Stimulated activated CD8-positive, alpha-beta memory T cell treated with anti-CD3 and anti-CD28 coated beads, Interleukin-7, amount 100 ng/mL, for 24 hours (primary cell): ENCODE results near the gene TPK1.
"Not testable (repeated sequence)": the region's sequence is repeated elsewhere in the genome, so short reads cannot be mapped to it uniquely, and the experiment has no call there.

Experiments
- DNase-seq: peaks from one replicate; pipeline ENCODE4 v3.0.0-alpha.2; 2020; ENCODE audit warnings: low read depth

Gene TPK1

DNA sequence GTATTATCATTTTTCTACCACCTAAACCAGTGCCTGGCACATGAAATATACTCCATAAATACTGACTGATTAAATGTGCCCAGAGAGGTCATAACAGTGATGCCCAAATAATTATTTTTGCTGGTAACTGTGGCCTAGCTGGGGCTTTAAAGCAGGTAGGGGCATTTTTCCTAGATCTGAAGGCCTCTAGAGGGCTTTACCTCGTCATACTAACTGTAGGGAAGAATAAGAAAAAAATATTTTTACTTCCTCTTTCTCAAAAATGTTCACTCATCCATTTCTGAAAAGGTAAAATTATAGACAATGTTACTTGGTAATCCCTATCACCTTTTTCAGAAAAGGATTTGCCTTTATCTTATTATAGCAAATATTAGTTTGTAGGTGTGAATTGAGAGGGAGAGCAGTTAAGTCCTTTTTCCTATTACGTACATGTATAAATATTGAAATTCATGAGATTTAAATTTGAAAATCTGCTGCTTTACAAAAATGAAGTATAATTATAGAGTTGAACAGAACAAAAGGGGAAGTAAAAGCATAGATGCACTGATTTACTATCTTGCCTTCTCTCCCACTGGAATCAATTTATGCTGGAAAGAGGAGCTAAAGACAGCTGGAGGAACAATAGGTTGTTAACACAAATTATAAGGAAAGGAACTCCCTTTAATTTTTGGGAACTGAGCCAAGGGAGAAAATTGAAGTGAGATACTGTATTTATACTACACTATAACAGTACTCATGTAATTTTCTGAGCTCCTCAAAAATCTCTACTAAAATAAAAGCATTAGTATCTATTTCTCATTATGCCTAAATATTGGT, 360.8 kb downstream of the TPK1 start:
- DNase-seq, result no peak

DNA sequence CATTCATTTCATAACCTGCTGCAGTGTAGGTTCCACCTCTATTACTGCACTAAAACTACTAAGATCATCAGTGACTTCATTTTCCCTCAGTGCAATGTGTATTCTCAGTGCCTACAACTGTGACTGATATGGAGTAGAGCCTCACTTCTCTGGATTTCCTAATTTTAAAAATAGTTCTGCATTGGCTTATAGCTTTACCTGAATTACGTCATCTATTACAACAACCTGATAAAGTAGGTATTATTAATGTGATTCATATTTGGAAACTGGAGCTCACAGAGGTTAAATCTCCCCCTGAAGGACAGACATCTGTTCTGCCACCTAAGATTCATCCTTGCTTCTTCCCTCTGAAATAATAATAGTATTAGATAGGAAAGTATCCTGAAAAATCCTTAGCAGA, 361.5 kb downstream of the TPK1 start:
- DNase-seq, result no peak

DNA sequence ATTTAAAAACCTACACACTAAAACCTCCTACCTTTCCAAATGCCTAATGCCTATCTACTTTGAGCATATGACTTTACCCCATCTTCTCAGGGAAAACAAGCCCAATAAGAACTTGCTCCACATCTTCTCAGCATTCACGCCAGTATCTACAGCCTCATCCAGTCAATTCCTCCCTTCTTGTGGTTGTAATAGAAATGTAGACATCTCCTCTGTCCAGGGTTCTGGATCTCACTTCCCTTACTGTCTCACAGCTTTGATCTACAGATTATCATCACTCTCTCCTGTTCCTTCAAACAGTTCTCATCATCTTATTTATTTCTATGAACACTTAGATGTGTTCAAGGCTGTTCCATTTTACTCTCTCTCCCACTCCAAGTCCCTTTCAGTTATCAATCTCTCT, 361.9 kb downstream of the TPK1 start:
- DNase-seq, result no peak

DNA sequence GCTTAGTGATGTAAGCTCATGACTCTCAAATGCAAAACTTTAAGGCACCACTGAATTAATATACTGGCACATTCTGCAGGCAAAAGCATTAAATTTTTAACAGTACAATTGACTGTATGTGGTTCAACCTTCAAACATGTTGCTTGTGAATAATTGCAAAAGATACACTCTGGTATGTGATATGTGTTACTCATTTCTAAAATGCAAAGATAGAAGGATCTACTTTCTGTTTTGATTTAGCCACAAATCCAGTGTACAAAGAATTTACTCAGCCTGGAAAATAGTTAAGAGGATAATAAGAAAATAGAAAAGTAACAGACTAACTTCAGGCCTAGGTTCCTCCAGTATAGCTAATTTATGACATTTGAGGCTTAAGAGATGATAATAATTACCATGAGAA, 365.8 kb downstream of the TPK1 start:
- no peak for DNase-seq

DNA sequence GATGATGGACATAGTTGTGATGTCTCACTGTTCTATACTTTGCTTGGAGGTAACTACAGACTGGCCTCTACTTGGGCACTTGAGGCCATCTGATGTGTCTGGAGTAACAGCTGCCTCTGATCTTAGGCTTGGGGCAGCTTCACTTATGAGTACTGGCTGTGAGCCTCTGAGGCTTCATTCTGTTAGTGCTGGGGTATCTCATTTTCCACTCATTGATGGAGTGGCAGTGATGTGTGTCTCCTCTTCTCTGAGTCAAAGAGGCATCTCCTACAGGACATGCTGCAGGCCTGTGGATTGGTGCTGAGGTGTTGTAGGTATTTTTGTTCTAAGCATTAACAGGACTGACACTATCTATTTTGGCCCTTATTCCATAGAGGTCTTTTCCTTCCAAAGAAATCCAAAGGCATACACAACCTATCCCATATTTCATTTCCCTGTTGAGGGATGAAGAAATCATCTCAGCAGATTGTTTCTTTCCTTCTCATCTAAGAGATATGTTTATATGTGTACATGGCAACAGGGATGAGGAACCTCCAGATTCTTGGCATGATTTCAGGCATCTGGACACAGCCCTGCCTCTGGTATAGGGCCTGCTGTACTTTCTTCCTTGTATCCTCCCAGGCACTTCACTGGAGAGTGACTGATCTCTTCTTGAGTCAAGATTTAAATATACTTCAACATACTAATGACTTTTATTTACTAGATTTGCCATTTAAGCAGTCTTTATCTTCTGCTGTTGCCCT, 366.7 kb downstream of the TPK1 start:
- no peak for DNase-seq

DNA sequence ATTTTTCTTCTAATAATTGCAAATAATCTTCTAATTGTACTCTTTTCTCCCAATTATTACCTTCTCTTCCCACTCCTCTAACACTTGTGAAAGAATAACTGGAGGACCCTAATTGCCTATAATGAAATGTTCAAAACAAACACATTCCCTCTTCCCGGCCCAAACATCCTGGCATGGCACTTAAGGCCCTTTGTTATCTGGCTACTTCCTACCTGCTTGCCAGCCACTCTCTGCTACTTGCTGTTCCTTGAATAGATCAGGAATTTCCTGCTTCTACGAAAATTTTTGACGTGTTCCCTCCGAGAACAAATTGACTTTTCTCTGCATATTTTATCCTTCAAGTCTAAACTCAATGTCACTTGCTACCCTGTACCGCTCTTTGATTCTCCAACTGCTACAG, 376.2 kb downstream of the TPK1 start:
- no peak for DNase-seq

DNA sequence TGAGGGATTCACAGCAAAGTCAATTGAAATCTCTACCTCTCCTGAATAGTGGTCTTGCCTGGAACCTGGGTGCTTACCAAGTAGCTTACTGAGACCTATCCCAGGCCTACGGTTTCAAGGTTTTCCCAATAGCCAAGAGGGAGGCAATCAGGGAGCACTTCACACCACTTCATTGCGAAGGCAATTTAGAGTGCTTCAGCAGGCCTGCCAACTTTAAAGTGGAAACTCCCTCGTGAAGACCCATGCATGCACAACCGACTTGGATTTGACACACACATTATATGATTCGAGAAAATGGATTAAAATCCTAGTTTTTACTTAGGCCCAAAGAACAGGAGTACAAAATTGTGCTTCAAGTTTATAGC, 380.8 kb downstream of the TPK1 start:
- DNase-seq, result no peak

DNA sequence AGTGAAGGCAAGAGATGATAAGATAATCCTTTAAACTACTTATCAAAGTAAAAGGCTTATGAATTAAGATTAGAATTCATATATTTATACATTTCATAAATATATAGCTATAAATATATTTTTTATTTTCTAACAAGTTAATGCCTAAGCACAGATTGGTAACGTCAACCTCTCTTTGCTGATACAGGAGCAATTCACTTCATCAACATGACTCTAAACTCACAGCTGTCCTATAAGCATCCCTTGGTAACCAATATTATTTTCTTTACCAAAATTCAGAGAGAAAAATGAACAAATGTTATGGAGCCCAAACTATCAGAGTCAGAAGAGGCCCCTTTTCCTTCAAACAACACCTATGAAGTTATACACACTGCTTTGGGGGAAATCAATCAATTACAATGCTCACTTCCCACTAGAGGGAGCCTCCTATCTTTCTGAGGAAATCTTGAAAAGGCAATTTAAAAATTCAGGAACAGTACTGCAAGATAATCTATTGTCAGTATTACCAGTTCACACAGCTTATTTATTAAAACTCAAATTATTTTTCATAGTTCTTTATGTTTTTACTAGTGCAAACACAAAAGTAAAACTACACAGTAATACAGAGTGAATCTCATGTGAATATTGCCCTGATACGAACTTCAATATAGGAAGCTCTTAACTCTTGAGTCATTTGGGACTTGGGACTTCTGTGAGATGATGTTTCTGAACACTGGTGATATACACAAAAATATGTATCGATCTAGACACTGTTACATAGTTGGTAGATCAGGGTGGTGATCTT, 381.4 kb downstream of the TPK1 start:
- DNase-seq, result no peak

DNA sequence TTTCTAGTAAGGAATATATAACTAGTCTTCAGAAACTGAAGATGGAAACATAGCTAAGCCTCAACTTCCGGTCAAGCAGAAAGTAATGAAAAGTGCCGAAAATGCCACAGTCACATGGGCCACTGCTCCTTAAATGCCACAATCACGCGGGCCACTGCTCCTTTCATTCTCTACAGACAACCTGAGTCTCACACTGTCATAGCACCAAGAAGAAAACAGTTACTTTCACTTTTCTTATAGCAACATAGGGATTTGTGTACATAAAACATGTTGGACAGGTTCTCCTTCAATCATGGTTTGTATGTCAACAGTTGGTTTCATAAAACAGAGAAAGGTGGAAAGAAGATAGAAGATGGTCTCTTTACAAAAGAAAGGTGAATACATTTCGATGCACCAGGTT, 383.8 kb downstream of the TPK1 start:
- DNase-seq, result no peak

DNA sequence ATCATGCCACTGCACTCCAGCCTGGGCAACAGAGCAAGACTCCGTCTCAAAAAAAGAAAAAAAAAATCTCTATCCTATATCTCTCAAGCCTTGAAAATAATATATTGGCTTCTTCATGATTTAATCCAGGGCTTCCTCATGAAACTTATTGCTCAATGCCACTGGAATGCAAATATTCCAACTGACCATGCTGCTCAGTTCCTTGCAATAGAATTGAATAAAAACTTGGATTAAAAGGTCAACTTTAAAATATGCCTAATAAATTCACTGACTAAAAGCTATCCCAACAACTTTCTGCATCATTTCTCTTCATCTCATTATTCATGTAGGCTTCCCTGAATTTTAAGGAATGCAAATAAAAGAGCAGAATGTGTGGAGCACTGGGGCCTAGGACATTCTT, 390.3 kb downstream of the TPK1 start:
- no peak for DNase-seq

DNA sequence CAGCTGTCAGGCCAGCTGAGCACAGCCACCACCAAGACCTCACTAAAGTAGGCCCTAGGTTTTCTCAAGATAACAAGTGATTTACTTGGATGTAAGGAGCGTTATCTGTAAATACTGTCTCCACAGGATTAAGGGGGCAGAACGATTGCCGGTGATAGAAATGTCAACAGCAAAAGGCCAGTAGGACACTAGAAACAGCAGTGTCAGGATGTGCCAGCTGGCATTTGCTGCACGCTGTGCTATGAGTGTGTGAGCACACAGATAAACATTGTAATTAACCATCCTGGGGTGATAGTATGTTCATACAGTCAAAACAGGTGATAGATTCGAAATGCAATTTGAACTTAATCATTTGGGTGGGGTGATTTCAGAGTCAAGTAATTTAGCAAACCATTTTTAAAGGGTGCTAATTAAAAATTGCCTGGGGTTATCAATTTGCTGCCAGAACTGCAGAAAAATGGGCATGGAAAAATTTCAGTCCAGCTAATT, 396.1 kb downstream of the TPK1 start:
- DNase-seq, result no peak

DNA sequence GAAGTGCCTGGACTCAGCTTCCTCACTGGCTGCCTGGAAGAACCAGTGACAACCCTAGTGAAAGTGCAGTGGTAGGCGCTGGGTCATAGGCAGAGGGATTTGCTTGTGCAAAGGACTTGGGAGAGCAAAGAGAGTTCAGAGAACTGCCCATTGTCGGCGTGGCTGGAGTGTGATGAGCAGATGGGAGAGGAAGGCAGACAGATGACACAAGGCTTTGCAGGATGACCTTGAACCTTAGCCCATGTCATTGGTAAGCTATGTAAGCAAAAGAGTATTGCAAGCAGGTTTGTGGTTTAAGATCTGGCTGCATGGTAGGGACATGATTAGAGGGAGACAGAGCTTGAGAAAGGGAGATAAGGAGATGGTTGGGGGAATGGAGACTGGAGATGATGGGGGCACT, 397.1 kb downstream of the TPK1 start:
- DNase-seq, result no peak

DNA sequence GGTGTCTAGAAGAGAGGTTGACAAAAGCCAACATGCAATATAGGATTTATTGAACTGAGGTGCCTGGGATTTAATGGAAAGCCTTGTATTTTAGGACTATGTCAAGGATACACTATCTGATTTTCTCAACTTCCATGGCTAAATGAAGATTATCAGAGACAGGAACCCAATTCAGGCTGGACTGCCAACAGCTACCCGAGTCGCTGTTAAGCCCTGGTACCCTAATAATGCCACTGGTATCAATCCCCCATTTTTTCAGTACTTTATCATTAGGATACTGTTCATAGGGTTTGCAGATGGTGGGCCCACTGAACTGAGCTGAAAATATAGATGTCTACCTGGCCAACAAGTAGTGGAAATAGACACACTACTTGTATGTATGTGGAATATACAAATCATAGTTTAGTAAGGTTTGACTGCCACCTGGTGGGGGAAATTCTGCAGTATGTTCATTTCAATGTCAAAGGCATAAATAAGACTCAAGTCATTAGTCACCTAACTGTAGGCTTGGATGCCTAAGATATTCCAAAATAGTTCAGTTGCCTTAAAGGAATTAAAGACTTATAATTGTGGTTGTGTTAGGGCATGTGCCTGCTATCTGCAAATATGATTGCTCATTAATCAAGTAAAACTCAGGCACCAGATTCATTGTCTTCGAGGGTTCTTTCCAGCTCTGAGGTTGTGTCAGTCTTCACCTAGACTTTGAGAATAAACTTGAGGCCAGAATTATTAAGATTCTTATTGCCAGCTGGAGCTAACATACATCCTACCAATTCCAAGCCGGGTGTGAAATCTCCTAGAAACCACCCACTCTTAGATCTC, 398.3 kb downstream of the TPK1 start:
- peak; percentile 11 for DNase-seq

DNA sequence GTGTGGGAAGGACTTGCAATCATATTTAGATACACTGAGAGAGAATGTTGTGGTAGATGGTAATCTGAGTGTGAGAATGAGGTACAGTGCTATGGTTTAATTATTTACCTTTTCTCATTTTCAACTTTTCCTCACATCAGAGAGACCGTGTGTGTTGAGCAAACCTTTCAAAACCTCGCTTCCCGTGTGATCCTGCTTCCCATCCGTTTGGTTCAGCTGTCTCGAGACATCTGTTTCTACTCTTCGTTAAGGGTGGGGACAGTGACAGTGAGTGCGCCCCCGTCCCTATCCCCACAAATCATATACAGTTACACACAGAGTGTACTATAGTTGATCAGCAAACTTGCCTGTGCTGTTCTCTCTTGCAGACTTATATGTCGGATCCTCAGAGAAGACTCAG, 399.4 kb downstream of the TPK1 start:
- DNase-seq, result no peak

DNA sequence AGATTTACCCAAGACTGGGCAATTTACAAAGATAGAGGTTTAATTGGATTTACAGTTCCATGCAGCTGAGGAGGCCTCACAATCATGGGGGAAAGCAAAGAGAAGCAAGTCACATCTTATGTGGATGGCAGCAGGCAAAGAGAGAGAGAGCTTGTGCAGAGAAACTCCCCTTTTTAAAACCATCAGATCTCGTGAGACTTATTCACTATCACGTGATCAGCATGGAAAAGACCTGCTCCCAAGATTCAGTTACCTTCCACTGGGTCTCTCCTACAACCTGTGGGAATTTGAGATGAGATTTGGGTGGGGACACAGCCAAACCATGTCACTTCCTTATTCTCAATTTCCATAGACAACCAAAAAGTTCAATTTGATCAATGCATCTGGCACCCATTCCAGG, 407.4 kb downstream of the TPK1 start:
- DNase-seq, result no peak

DNA sequence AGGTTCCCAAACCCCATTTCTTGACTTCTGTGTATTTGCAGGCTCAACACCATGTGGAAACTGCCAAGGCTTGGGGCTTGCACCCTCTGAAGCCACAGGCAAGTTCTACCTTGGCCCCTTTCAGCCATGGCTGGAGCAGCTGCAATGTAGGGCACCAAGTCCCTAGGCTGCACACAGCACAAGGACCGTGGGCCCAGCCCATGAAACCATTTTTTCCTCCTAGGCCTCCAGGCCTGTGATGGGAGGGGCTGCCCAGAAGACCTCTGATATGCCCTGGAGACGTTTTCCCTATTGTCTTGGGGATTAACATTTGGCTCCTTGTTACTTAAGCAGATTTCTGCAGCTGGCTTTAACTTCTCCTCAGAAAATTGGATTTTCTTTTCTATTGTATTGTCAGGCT, 408.3 kb downstream of the TPK1 start:
- DNase-seq, result not testable (repeated sequence)

DNA sequence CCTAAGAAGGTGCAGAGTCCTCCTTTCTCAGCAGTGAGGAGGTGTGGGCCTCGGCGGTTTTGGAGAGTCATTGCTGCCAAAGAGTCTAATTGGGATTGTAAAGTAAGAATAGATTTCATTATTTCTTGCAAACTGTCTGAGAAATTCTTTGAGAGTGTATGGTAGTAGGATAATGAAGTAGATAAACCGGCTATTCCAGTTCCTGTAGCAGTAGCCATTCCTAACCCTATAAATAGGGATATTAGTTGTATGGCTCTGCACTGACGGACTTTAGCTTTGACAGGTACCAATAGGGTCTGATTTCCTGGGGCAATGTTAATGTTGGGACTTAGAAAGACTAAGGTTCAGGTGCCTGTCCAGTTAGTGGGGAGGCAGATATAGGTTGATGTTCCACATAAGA, 416.9 kb downstream of the TPK1 start:
- DNase-seq, result not testable (repeated sequence)

DNA sequence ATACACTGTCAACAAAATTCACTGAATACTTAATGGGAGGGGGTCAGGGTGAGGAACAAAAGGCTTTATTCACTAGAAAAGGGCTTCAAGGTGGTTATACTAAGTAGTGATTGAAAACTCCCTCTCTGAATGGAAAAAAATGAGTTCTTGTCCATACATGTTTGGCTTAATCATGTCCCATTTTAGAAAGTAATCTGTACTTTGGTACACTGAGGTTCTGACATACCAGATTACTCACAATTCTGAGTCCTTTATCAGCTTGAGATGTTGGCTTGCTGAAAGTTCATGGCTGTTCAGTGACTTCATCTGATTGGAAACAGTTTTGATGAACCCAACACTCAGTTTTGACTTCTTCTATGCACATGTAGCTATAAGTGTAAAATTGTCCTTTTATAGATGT, 419.5 kb downstream of the TPK1 start:
- no peak for DNase-seq

DNA sequence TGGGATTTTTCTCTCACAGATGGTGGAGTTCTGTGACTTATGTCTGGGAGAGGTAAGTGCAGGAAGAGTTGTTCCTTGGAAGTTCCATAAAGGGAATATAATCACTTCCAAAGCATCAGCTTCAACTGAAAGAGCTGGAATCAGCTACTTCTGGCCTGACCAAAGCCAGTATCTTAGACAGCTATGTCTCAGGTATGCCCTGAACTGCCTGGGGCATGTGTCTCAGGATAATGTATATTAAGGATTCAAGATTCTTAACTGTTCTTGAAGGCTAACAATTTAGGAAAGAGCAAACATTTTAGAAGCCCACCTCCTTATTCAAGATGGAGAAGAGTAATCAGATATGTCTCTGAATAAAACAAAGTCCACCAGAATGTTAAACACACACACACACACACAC, 420.0 kb downstream of the TPK1 start:
- DNase-seq, result no peak

DNA sequence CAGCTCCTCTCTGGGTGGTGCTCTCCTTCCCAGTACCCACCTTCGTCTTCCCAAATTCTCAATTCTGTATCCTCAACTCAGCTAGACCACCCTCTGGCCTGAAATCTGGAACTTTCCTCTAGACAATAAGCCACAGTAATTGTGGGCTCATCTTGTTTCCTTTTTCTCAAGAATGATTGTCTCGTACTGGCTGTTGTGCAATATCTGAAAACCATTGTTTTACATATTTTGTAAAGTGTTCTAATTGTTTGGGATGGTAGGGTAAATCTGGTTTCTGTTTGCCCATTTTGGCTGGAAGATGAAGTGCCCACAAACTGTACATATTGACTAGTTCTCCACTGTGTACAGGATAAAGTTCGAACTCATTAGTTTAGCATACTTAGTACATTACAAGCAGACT, 421.0 kb downstream of the TPK1 start:
- no peak for DNase-seq

DNA sequence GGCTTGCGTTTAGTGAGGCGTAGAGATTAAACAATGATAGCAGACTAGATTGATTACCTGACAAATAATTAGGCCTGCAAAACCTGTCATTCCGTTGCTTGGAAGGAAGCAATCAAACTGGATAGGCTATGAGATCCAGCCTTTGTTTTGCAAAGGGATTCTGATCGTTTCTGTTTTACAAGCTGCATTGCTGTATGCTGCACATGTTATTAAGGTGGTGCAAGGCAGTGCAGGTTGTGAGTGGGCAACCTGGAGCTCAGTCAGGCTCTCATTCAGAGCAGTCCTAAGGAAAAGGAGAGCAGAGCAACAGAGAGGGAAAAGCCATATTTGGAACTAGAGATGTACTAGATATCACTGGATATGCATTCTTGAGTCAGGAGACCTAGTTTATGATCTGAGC, 425.4 kb downstream of the TPK1 start:
- no peak for DNase-seq

DNA sequence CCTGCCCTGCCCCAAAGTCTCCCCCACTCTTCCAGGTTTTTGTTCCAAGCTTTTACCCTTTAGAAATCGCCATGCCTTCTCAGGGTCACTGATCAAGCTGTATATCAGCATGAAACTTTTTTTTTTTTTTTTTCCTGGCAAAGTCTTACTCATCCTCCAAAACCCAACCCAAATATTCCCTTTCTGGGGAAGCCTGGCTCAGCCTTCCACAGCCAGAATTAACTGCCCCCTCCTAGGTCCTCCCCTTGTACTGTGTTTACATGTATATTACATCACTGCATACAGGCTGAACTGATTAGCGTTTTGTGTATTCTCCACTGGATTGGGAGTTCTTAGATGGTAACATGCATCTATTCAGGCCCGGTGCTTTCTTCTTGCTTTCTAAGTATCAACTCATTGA, 427.7 kb downstream of the TPK1 start:
- DNase-seq, result no peak
